ENCODE results near the gene PILRA.

DNA sequence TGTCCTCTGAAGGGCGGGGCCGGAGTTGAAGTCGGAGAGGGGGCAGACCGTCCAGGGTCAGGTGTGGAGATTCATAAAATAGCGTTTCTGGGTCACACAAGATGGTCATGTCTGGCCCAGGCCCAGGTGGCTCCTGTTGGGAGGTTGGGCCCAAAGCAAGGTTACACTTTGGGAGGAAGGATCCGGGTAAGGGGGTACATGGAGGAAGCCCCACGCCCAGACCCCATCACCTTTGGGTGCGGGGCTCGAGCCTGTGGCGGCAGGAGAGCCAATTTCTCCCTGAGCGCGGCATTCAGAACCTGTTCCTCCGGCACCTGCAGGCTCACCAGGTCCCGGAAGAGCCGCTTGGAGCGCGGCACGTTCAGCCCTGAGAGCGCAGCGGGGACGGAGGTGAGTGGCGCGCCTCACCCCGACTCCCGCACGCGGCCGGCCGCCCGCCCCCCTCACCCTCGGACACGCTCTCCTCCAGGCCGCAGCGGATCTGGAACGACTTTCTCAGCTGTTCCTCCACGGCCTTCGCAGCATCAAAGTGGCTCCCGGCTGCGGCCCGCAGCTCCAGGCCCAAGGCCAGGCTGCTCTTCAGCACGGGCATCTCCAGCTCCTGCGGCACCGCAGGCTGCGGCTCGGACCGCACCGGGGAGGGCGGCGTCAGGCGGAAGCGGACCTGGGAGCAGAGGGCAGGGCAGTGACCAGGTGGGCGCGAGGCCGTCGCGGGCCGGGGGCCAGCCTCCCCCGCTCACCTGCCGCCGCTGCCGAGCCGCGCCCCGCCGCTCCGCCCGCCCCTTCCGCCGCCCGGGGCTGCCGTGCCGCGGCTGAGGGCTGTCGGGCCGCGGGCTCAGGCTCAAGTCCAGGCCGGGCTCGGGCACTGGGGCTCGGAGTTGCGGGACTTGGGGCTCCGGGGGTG, 62.4 kb downstream of the PILRA start:
- TF ChIP-seq, protein P1, sequence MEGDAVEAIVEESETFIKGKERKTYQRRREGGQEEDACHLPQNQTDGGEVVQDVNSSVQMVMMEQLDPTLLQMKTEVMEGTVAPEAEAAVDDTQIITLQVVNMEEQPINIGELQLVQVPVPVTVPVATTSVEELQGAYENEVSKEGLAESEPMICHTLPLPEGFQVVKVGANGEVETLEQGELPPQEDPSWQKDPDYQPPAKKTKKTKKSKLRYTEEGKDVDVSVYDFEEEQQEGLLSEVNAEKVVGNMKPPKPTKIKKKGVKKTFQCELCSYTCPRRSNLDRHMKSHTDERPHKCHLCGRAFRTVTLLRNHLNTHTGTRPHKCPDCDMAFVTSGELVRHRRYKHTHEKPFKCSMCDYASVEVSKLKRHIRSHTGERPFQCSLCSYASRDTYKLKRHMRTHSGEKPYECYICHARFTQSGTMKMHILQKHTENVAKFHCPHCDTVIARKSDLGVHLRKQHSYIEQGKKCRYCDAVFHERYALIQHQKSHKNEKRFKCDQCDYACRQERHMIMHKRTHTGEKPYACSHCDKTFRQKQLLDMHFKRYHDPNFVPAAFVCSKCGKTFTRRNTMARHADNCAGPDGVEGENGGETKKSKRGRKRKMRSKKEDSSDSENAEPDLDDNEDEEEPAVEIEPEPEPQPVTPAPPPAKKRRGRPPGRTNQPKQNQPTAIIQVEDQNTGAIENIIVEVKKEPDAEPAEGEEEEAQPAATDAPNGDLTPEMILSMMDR (IDR thresholded peaks at IDR 0.05), result no peak
- no peak for TF ChIP-seq POLR2A (IDR thresholded peaks at IDR 0.05)

Data from adrenal gland (tissue), 5 donors.